Coronary artery (tissue), 2 donors: Measurements from ENCODE around the gene SGSH.

Source experiments
- DNase-seq: peaks from one replicate; pipeline ENCODE4 v3.0.0-alpha.2; 2017; ENCODE audit warnings: low spot score
- H3K27ac ChIP-seq, 2 donors: fragments of 200-600 bp; sonication (generic); one replicate each; pipeline ENCODE4 v1.5.1; 2016 to 2019
- H3K4me3 ChIP-seq: fragments of 200-600 bp; sonication (generic); 2 replicates; pipeline ENCODE4 v1.5.1; 2016; ENCODE audit warnings: mild to moderate bottlenecking, moderate library complexity
- TF ChIP-seq, protein P1 (sequence below): fragments of 200-600 bp; sonication (generic); IDR thresholded peaks from one replicate; pipeline ENCODE4 v1.5.1; 2019; ENCODE audit warnings: antibody characterized with exemption

Gene SGSH

DNA sequence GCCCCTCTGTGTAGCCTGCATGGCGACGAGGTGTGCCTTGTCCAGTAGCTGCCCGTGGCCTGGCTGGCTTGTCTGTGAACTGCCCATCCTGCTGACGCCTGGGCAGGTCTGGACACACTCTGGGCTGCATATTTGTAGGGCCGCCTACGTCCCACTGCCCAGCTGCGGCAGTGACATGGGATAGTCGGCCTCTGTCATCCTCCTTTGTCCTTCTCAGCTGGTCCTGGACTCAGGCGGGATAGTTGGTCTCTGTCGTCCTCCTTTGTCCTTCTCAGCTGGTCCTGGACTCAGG, 35.8 kb downstream of the SGSH start:
- Histone ChIP-seq H3K4me3 (no peak overlapping the region), H3K27ac (no peak overlapping the region)
- DNase-seq = no peak
- TF ChIP-seq, protein P1, sequence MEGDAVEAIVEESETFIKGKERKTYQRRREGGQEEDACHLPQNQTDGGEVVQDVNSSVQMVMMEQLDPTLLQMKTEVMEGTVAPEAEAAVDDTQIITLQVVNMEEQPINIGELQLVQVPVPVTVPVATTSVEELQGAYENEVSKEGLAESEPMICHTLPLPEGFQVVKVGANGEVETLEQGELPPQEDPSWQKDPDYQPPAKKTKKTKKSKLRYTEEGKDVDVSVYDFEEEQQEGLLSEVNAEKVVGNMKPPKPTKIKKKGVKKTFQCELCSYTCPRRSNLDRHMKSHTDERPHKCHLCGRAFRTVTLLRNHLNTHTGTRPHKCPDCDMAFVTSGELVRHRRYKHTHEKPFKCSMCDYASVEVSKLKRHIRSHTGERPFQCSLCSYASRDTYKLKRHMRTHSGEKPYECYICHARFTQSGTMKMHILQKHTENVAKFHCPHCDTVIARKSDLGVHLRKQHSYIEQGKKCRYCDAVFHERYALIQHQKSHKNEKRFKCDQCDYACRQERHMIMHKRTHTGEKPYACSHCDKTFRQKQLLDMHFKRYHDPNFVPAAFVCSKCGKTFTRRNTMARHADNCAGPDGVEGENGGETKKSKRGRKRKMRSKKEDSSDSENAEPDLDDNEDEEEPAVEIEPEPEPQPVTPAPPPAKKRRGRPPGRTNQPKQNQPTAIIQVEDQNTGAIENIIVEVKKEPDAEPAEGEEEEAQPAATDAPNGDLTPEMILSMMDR = no peak

DNA sequence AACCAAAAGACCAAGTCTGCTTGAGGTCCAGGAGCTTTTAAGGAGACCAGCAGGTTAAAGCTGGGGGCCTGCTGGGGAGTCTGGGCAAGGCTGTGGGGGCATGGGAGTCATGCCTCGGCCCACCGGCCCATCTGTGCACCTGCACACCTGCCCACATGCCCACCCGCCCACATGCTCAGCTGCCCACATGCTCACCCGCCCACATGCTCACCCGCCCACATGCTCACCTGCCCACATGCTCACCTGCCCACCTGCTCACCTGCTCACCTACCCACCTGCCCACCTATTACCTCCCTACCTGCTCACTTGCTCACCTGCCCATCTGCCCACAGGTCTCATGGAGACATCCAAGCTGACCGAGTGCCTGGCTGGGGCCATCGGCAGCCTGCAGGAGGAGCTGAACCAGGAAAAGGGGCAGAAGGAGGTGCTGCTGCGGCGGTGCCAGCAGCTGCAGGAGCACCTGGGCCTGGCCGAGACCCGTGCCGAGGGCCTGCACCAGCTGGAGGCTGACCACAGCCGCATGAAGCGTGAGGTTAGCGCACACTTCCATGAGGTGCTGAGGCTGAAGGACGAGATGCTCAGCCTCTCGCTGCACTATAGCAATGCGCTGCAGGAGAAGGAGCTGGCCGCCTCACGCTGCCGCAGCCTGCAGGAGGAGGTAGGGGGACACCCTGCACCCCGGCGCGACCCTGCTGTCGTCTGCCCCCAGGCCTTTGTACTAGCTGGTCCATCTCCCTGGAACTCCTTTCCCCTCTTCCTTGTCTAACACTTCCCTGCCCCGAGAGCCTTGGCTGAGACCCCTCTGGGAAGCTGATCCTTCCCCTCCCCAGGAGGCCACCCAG, 36.3 kb downstream of the SGSH start:
- TF ChIP-seq, protein P1 = no peak
- Histone ChIP-seq H3K27ac (no peak overlapping the region), H3K4me3 (no peak overlapping the region)
- DNase-seq = no peak

DNA sequence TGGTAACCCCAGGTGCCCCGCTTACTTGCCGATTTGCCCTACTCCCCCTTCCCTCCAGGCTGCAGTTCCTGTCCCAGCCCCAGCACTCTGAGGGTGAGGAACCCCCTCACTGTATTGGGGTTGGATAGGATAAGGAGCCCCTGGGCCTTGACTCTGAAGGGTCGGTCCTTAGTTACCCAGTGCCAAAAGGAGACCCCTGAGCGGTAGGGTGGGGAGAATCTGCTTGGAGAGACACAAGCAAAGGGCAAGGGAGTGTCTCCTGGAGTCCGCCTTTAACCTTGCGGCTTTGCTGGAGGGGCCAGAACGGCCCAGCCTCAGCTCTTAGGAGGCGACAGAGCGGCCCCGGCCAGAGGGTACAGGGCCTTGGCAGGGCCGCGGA, 37.3 kb downstream of the SGSH start:
- no peak for DNase-seq
- TF ChIP-seq, protein P1 = no peak
- Histone ChIP-seq H3K27ac (no peak overlapping the region), H3K4me3 (no peak overlapping the region)

DNA sequence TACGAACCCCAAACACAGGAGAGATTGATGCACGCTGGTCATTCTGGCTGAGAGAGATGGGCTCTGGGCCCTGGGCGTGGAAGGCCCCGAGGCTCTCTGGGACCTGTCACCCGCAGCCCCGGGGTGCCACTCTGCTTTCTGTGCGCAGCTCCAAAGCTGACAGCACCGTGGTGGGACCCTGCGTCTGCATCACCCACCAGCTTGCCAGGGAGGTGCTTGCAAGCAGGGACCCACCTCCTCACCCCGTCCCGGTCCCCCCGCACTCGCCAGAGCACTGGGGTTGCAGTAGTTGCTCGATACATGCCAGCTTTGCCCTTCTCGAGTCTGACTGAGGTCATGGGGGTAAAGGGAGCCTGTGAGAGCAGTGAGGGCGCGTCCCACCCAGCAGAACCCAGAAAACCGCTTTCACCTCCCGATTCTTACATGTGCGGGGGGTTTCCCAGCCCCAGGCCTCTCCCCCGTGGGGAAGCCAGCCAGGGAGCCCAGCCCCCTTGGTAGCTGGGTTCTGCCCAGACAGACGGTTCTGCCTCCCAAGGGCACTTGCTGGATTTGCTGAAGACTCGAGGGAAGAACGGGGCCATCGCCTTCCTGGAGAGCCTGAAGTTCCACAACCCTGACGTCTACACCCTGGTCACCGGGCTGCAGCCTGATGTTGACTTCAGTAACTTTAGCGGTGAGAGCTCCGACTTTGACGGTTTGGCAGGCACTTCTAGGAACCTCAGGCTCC, 37.9 kb downstream of the SGSH start:
- TF ChIP-seq, protein P1 = no peak

DNA sequence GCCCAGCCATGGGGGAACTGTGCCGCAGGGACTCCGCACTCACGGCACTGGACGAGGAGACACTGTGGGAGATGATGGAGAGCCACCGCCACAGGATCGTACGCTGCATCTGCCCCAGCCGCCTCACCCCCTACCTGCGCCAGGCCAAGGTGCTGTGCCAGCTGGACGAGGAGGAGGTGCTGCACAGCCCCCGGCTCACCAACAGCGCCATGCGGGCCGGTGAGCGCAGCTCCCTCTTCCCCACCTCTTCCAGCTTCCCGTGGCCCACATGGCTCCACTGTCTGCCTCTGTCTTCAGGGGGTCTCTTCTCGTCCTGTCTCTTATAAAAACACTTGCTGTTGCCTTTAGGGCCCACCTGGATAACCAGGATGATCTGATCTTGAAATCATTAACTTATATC, 38.7 kb downstream of the SGSH start:
- no peak for DNase-seq
- H3K27ac ChIP-seq = no peak overlapping the region
- TF ChIP-seq, protein P1 = no peak
- H3K4me3 ChIP-seq = no peak overlapping the region

More for the DNA sequence above, 37.9 kb downstream of the SGSH start:
- H3K4me3 ChIP-seq = no peak overlapping the region
- H3K27ac ChIP-seq = no peak overlapping the region
- no peak for DNase-seq

DNA sequence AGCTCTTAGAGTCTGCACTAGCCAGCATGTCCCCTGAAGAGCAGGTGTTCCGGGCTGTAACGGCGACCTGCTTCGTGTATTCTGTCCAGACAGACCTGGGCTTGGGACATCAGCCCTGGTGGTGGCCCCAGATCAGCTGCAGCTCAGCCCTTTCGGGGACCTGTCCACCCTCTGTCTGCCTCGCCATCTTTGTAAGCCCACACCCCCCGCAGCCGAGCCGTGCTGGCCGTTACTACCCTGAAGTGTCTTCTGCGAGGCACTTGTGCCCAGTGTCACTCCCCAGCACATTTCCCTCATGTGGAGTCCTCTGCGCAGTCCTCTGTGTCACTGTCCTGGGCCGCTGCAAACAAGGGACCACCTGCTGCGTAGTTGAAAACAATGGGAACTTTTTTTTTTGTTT, 39.9 kb downstream of the SGSH start:
- no peak overlapping the region for H3K4me3 ChIP-seq
- no peak for DNase-seq
- no peak overlapping the region for H3K27ac ChIP-seq
- TF ChIP-seq, protein P1 = no peak
